Measurements from ENCODE around the gene BFAR. TPM values are rescaled to one million over a fixed set of nuclear protein-coding genes. Genes with fewer than 3 reads are reported as not detected.

BFAR gene
- total and polyA plus RNA-seq, 2 donors (not counting 3 experiments of a cell fraction or from before 2014, with no cell fraction given): 57.3 to 73.5 TPM

- dilution Hi-C loops (cut with MboI; ENCODE audit: extremely low pct_ligation_motif_present, low sequenced_read_pairs) (no loop called here), intact Hi-C loops (cut with micrococcal nuclease) (no loop called here)
- Histone ChIP-seq H3K27me3 (ENCODE audit: control insufficient read depth in 2 of 2, insufficient read depth in 2 of 2, low read length in 2 of 2) (no peaks in the 10 kb centered on the region), H3K9ac (replicated peaks; ENCODE audit: extremely low read depth, insufficient read depth, low read length) (no peak overlapping the region), H3K79me2 (ENCODE audit: control insufficient read depth, insufficient read depth, low read length) (peaks cover 5% of the 10 kb centered on the region), H3K4me1 (ENCODE audit: control insufficient read depth, extremely low read depth, insufficient read depth, low read length) (no peaks in the 10 kb centered on the region), H3K4me3 (replicated peaks in 1 of 3; ENCODE audit: insufficient read depth in 1 of 3, low read depth in 1 of 3, low read length in 3 of 3) (no peak overlapping the region), H3K9me1 (replicated peaks; ENCODE audit: control insufficient read depth, extremely low read depth, insufficient read depth, low read length) (no peaks in the 10 kb centered on the region), H2AFZ (ENCODE audit: low read depth, low read length) (no peak overlapping the region), H3K36me3 (ENCODE audit: control insufficient read depth in 2 of 2, extremely low read depth in 1 of 2, insufficient read depth in 2 of 2, low read length in 2 of 2) (peaks cover 14 to 24% of the 10 kb centered on the region in 2 experiments), H3K9me3 (replicated peaks; ENCODE audit: control insufficient read depth, insufficient read depth, low read length) (no peaks in the 10 kb centered on the region), H4K20me1 (replicated peaks; ENCODE audit: control insufficient read depth, extremely low read depth, insufficient read depth, low read length) (no peaks in the 10 kb centered on the region), H3K4me2 (ENCODE audit: insufficient read depth, low read length) (no peak overlapping the region), H3K27ac (ENCODE audit: insufficient read depth, low read depth, low read length) (no peak overlapping the region)
- ChIA-PET POLR2A (no interaction called here), CTCF (interaction anchor here (1.0 kb wide), 1 partner anchor 10 kb away, joined by 3 read pairs; no protein-coding TSS in a partner anchor)
- DNase-seq (ENCODE audit: low read depth, low spot score) (no peak), FAIRE-seq (no peak)
- TF ChIP-seq, protein P1, sequence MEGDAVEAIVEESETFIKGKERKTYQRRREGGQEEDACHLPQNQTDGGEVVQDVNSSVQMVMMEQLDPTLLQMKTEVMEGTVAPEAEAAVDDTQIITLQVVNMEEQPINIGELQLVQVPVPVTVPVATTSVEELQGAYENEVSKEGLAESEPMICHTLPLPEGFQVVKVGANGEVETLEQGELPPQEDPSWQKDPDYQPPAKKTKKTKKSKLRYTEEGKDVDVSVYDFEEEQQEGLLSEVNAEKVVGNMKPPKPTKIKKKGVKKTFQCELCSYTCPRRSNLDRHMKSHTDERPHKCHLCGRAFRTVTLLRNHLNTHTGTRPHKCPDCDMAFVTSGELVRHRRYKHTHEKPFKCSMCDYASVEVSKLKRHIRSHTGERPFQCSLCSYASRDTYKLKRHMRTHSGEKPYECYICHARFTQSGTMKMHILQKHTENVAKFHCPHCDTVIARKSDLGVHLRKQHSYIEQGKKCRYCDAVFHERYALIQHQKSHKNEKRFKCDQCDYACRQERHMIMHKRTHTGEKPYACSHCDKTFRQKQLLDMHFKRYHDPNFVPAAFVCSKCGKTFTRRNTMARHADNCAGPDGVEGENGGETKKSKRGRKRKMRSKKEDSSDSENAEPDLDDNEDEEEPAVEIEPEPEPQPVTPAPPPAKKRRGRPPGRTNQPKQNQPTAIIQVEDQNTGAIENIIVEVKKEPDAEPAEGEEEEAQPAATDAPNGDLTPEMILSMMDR (IDR thresholded peaks at IDR 0.05; ENCODE audit: extremely low read depth in 1 of 2, insufficient read depth in 1 of 2, low read depth in 1 of 2, low read length in 2 of 2): no peak
- TF ChIP-seq POLR2A (IDR thresholded peaks at IDR 0.05; ENCODE audit: low read depth, low read length): no peak
- no peak for TF ChIP-seq FOS (IDR thresholded peaks at IDR 0.05; ENCODE audit: borderline replicate concordance, insufficient read depth, low read length)
- no peak for TF ChIP-seq POLR2AphosphoS5 (IDR thresholded peaks at IDR 0.05; ENCODE audit: insufficient read depth, low read depth, low read length)
- TF ChIP-seq MYC (IDR thresholded peaks at IDR 0.05; ENCODE audit: low read depth, low read length): no peak
- BruUV-seq (replicated peaks): no TSS peak
Observed at GRCh38 chr16:14650629-14651028, 17.9 kb downstream of the BFAR start.

DNA sequence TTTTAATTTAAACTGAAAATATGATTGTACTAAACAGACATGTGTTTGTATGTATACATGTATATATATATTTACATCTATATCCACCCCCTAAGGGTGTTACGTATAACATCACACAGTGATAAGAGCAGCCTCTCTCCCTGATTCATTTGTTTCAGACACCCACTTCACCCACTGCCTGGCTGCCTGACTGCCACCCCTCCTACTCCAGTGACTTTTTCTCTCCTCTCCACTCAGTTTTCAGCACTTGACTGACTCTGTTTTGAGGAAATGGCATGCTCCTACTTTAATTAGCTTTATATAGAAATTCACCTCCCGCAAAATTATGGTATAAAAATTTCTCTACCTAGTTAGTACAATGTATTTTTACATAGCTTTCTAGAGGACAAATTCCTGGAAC, 20.0 kb downstream of the BFAR start:
- POLR2A ChIA-PET: no interaction called here
- H3K4me1 ChIP-seq (ENCODE audit: control insufficient read depth, extremely low read depth, insufficient read depth, low read length): no peaks in the 10 kb centered on the region
- dilution Hi-C loops (cut with MboI; ENCODE audit: extremely low pct_ligation_motif_present, low sequenced_read_pairs) (no loop called here), intact Hi-C loops (cut with micrococcal nuclease) (no loop called here)
- no TSS peak for BruUV-seq (replicated peaks)
- H3K9ac ChIP-seq (replicated peaks; ENCODE audit: extremely low read depth, insufficient read depth, low read length): no peak overlapping the region
- no peak overlapping the region for H2AFZ ChIP-seq (ENCODE audit: low read depth, low read length)
- H3K4me2 ChIP-seq (ENCODE audit: insufficient read depth, low read length): no peak overlapping the region
- no peaks in the 10 kb centered on the region for H3K9me1 ChIP-seq (replicated peaks; ENCODE audit: control insufficient read depth, extremely low read depth, insufficient read depth, low read length)
- H4K20me1 ChIP-seq (replicated peaks; ENCODE audit: control insufficient read depth, extremely low read depth, insufficient read depth, low read length): no peaks in the 10 kb centered on the region
- H3K79me2 ChIP-seq (ENCODE audit: control insufficient read depth, insufficient read depth, low read length): peaks cover under 1% of the 10 kb centered on the region
- DNase-seq (ENCODE audit: low read depth, low spot score): no peak
- TF ChIP-seq MYC (IDR thresholded peaks at IDR 0.05; ENCODE audit: low read depth, low read length) (no peak), FOS (IDR thresholded peaks at IDR 0.05; ENCODE audit: borderline replicate concordance, insufficient read depth, low read length) (no peak), POLR2A (IDR thresholded peaks at IDR 0.05; ENCODE audit: low read depth, low read length) (no peak), EZH2 (IDR thresholded peaks at IDR 0.05; ENCODE audit: borderline replicate concordance, low read depth, low read length, severe bottlenecking) (no peak), MAX (IDR thresholded peaks at IDR 0.05; ENCODE audit: insufficient read depth, insufficient read length) (no peak), JUN (IDR thresholded peaks at IDR 0.05; ENCODE audit: borderline replicate concordance, insufficient read depth, insufficient read length, low read depth) (no peak), POLR2AphosphoS5 (IDR thresholded peaks at IDR 0.05; ENCODE audit: insufficient read depth, low read depth, low read length) (no peak), GATA2 (IDR thresholded peaks at IDR 0.05; ENCODE audit: insufficient read depth, insufficient read length, low read depth, low read length) (no peak)
- TF ChIP-seq, protein P1 (IDR thresholded peaks at IDR 0.05; ENCODE audit: extremely low read depth in 1 of 2, insufficient read depth in 1 of 2, low read depth in 1 of 2, low read length in 2 of 2): no peak
- H3K36me3 ChIP-seq (ENCODE audit: control insufficient read depth in 2 of 2, extremely low read depth in 1 of 2, insufficient read depth in 2 of 2, low read length in 2 of 2): peaks cover 10 to 21% of the 10 kb centered on the region in 2 experiments
- no peaks in the 10 kb centered on the region for H3K9me3 ChIP-seq (replicated peaks; ENCODE audit: control insufficient read depth, insufficient read depth, low read length)
- no peak for FAIRE-seq
- H3K4me3 ChIP-seq (replicated peaks in 1 of 3; ENCODE audit: insufficient read depth in 1 of 3, low read depth in 1 of 3, low read length in 3 of 3): no peak overlapping the region
- no peaks in the 10 kb centered on the region for H3K27me3 ChIP-seq (ENCODE audit: control insufficient read depth in 2 of 2, insufficient read depth in 2 of 2, low read length in 2 of 2)
- H3K27ac ChIP-seq (ENCODE audit: insufficient read depth, low read depth, low read length): no peak overlapping the region
- CTCF ChIA-PET: interaction anchor here (0.9 kb wide), 1 partner anchor 729 kb away, joined by 3 read pairs; no protein-coding TSS in a partner anchor
